ENCODE data around the gene C4orf51. TPM values are rescaled to one million over a fixed set of nuclear protein-coding genes. Genes with fewer than 3 reads are reported as not detected.

Gene C4orf51
- total and polyA plus RNA-seq, 2 experiments from 2014 or later: not detected

DNA sequence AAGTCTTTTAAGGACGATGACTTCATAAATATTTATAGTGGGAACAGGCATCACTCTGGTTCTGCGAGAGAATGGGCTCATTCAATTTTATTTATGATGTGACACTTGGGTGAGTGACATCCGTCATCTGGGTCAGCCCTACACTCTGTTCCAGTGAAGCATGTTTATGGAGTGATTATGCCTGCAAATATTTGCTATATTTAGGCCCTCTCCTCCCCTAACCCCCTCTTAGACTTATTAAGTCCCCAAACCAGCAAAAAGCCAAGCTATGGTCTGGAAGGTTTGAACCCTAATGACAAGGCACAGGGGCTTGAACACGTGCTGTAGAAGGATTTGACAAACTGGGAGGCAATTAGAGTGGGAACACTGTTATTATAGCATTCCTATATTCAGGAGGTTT, 55.9 kb downstream of the C4orf51 start:
- TF ChIP-seq, protein P1, sequence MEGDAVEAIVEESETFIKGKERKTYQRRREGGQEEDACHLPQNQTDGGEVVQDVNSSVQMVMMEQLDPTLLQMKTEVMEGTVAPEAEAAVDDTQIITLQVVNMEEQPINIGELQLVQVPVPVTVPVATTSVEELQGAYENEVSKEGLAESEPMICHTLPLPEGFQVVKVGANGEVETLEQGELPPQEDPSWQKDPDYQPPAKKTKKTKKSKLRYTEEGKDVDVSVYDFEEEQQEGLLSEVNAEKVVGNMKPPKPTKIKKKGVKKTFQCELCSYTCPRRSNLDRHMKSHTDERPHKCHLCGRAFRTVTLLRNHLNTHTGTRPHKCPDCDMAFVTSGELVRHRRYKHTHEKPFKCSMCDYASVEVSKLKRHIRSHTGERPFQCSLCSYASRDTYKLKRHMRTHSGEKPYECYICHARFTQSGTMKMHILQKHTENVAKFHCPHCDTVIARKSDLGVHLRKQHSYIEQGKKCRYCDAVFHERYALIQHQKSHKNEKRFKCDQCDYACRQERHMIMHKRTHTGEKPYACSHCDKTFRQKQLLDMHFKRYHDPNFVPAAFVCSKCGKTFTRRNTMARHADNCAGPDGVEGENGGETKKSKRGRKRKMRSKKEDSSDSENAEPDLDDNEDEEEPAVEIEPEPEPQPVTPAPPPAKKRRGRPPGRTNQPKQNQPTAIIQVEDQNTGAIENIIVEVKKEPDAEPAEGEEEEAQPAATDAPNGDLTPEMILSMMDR (IDR thresholded peaks at IDR 0.05; ENCODE audit: low read depth, low read length): no peak
- no peak overlapping the region for H3K4me3 ChIP-seq
- no peaks in the 10 kb centered on the region for H3K27me3 ChIP-seq
- H3K4me1 ChIP-seq (ENCODE audit: low read depth): no peaks in the 10 kb centered on the region
- no peak overlapping the region for H3K27ac ChIP-seq
- peak in 1 of 2 donors; percentile 2 for DNase-seq (ENCODE audit: low read depth in 1 of 2, low spot score in 1 of 2)
- H3K9me3 ChIP-seq (ENCODE audit: low read depth): no peaks in the 10 kb centered on the region
- H3K36me3 ChIP-seq: no peaks in the 10 kb centered on the region

- Histone ChIP-seq H3K27me3 (no peaks in the 10 kb centered on the region), H3K4me1 (ENCODE audit: low read depth) (no peaks in the 10 kb centered on the region), H3K9me3 (ENCODE audit: low read depth) (no peaks in the 10 kb centered on the region), H3K27ac (no peak overlapping the region), H3K4me3 (no peak overlapping the region), H3K36me3 (no peaks in the 10 kb centered on the region)
- TF ChIP-seq, protein P1 (IDR thresholded peaks at IDR 0.05; ENCODE audit: low read depth, low read length): no peak
- DNase-seq (ENCODE audit: low read depth in 1 of 2, low spot score in 1 of 2): peak; percentile 7 to 65
Observed at GRCh38 chr4:145736241-145736831, 56.4 kb downstream of the C4orf51 start.

GRCh38 chr4:145739845-145740244, 59.9 kb downstream of the C4orf51 start:
- peak in 1 of 2 donors; percentile 23 for DNase-seq (ENCODE audit: low read depth in 1 of 2, low spot score in 1 of 2)

DNA sequence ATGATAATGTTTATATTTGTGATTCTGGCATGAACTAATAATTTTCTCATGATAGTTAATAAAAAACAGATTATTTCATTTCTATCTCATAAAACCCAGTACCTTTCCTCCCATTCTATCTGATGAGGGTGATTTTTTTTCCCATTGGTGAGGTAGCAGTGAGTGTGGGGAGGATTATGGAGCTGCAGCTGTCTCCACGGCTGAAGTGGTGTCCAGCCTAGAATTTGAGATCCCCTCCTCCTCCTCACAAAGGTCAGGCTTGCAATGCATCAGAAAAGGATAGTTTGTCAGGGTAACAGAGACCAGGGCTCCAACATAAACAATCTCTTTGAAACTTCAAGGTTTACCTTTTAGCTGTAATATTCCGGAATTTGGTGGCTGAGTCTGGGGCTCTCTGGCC, 60.9 kb downstream of the C4orf51 start:
- no peak overlapping the region for H3K4me3 ChIP-seq
- H3K36me3 ChIP-seq: no peaks in the 10 kb centered on the region
- TF ChIP-seq, protein P1 (IDR thresholded peaks at IDR 0.05; ENCODE audit: low read depth, low read length): no peak
- DNase-seq (ENCODE audit: low read depth in 1 of 2, low spot score in 1 of 2): no peak
- no peaks in the 10 kb centered on the region for H3K27me3 ChIP-seq
- no peak overlapping the region for H3K27ac ChIP-seq
- H3K4me1 ChIP-seq (ENCODE audit: low read depth): no peaks in the 10 kb centered on the region
- H3K9me3 ChIP-seq (ENCODE audit: low read depth): no peaks in the 10 kb centered on the region

More at GRCh38 chr4:145739845-145740244, 59.9 kb downstream of the C4orf51 start:
- Histone ChIP-seq H3K36me3 (no peaks in the 10 kb centered on the region), H3K4me3 (no peak overlapping the region), H3K27ac (no peak overlapping the region), H3K9me3 (ENCODE audit: low read depth) (no peaks in the 10 kb centered on the region), H3K4me1 (ENCODE audit: low read depth) (no peaks in the 10 kb centered on the region), H3K27me3 (no peaks in the 10 kb centered on the region)
- TF ChIP-seq, protein P1 (IDR thresholded peaks at IDR 0.05; ENCODE audit: low read depth, low read length): no peak

GRCh38 chr4:145743641-145744040, 63.7 kb downstream of the C4orf51 start:
- TF ChIP-seq, protein P1 (IDR thresholded peaks at IDR 0.05; ENCODE audit: low read depth, low read length): no peak
- H3K4me3 ChIP-seq: no peak overlapping the region
- H3K27ac ChIP-seq: no peak overlapping the region
- H3K9me3 ChIP-seq (ENCODE audit: low read depth): no peaks in the 10 kb centered on the region
- no peaks in the 10 kb centered on the region for H3K4me1 ChIP-seq (ENCODE audit: low read depth)
- no peaks in the 10 kb centered on the region for H3K36me3 ChIP-seq
- H3K27me3 ChIP-seq: no peaks in the 10 kb centered on the region
- DNase-seq (ENCODE audit: low read depth in 1 of 2, low spot score in 1 of 2): no peak

Measured in cardiac muscle cell (in vitro differentiated cells and primary cell).